ENCODE results near the gene PNMA6F. TPM values are rescaled to one million over a fixed set of nuclear protein-coding genes. Genes with fewer than 3 reads are reported as not detected.

Gene PNMA6F
- total and polyA plus RNA-seq, 4 experiments from 2014 or later: not detected

DNA sequence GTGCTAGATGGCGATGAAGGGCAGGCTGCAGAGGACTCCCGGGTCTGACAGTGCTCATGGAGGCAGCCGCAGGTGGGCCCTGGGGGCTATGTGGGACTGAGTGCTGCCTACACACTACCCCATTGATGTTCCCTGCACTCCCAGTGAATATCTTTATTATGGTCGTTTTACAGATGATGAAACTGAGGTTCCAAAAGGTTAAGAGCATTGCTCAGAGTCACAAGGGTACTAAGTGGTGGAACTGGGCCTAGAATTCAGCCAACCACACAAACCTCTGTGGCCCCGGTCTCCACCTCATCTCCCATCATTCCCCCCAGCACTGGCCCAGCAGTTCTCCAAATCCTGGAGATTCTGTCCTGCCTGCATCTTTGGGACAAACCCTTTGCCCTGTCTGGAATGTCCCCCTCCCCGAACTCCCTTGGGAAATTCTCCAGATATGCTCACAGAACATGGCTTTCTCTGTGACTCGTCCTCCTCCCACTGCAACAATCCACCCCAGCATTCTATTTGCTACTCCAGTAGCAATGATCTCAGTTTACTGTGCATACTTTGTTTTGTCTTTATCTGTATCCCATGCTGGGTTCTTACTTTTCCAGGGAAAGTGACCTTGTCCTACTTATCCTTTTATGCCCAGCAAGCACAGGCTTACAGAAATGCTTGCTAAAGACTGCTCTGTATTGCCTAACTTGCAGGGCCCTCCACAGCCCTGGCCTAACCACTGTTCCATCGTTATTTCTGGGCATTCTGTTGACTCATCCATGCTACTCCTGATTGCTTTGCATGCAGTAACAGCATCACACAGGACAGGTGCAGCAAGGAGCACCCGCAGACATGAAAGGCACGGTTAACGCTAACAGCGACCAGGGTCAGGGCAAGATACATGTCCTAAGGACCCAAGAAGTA is 14.0 kb downstream of the PNMA6F start:
- H3K9me3 ChIP-seq (ENCODE audit: control insufficient read depth in 1 of 2, low read length in 2 of 2): no peaks in the 10 kb centered on the region
- POLR2A ChIA-PET (ENCODE audit: partially characterized antibody): no interaction called here
- CTCF ChIA-PET (ENCODE audit: partially characterized antibody): no interaction called here
- Mint-ChIP-seq H3K9me3 (no peaks in the 10 kb centered on the region), H3K4me3 (no peak overlapping the region), H3K36me3 (no peaks in the 10 kb centered on the region), H3K4me1 (no peaks in the 10 kb centered on the region), H3K27ac (no peak overlapping the region), H3K27me3 (peaks cover 6 to 8% of the 10 kb centered on the region in 2 donors)
- H3K27ac ChIP-seq (ENCODE audit: low read depth, low read length): no peak overlapping the region
- H3K27me3 ChIP-seq (ENCODE audit: insufficient read depth, low read length): no peaks in the 10 kb centered on the region
- no peaks in the 10 kb centered on the region for H3K36me3 ChIP-seq (ENCODE audit: insufficient read depth, low read length)
- no peak overlapping the region for H3K4me3 ChIP-seq (ENCODE audit: low read length in 2 of 2)
- intact Hi-C loops (cut with micrococcal nuclease): no loop called here
- DNase-seq: no peak
- no peaks in the 10 kb centered on the region for H3K4me1 ChIP-seq (ENCODE audit: insufficient read depth, low read length)

DNA sequence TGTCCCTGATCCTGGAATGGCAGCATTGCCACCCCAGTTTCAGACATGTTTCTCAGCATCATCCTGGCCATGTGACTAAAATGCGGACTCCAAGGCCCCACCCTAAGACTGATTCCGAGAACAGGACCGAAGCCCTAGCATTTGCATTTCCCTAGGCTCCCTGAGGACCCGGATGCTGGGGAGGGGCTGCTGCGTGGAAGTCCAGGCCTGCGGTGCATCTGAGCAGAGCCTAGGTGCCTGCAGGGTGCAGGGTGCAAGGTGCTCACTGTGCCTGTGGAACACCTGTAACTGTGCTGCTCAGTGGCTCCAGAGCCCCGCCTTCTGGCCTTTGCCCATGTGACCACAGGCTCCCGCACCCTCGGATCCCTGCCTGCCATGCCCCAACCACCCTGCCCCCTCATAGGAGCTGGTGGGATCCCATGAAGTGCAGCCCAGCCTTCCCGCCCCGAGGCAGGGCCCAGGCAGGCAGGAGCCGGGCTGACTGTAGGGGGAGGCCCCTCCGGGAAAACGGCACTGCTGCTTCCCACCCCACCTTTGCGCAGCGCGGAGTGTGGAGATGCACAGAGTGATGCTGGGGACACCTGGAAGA is 14.9 kb downstream of the PNMA6F start:
- H3K27ac ChIP-seq (ENCODE audit: low read depth, low read length): no peak overlapping the region
- no peak for DNase-seq
- no peaks in the 10 kb centered on the region for H3K36me3 ChIP-seq (ENCODE audit: insufficient read depth, low read length)
- no peaks in the 10 kb centered on the region for H3K27me3 ChIP-seq (ENCODE audit: insufficient read depth, low read length)
- ChIA-PET CTCF (ENCODE audit: partially characterized antibody) (no interaction called here), POLR2A (ENCODE audit: partially characterized antibody) (no interaction called here)
- no peak overlapping the region for H3K4me3 ChIP-seq (ENCODE audit: low read length in 2 of 2)
- no peaks in the 10 kb centered on the region for H3K9me3 ChIP-seq (ENCODE audit: control insufficient read depth in 1 of 2, low read length in 2 of 2)
- intact Hi-C loops (cut with micrococcal nuclease): no loop called here
- Mint-ChIP-seq H3K27ac (no peak overlapping the region), H3K27me3 (peaks cover 6 to 8% of the 10 kb centered on the region in 2 donors), H3K4me3 (no peak overlapping the region), H3K4me1 (no peaks in the 10 kb centered on the region), H3K9me3 (no peaks in the 10 kb centered on the region), H3K36me3 (no peaks in the 10 kb centered on the region)
- H3K4me1 ChIP-seq (ENCODE audit: insufficient read depth, low read length): no peaks in the 10 kb centered on the region

DNA sequence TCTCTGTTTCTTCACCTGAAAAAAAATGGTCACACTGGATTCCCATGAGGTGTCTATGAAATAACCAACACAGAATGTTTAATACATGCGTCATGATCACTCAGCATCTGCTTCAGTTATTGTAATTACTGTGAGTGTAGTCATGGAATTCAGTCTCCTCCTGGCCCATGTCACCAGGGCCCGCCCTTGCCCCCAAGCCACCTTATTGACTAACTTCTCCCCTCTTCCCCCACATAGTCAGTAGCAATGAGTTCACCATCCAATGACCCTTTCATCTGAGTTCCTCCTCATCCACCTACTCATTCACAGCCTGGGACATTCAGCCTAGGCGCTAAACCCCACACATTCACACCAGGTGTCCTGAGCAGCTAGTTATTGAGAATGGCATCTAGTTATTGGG is 15.6 kb downstream of the PNMA6F start:
- no peaks in the 10 kb centered on the region for H3K9me3 ChIP-seq (ENCODE audit: control insufficient read depth in 1 of 2, low read length in 2 of 2)
- no peak overlapping the region for H3K27ac ChIP-seq (ENCODE audit: low read depth, low read length)
- no peak overlapping the region for H3K4me3 Mint-ChIP-seq
- H3K27me3 ChIP-seq (ENCODE audit: insufficient read depth, low read length): no peaks in the 10 kb centered on the region
- intact Hi-C loops (cut with micrococcal nuclease): no loop called here
- POLR2A ChIA-PET (ENCODE audit: partially characterized antibody): no interaction called here
- H3K27ac Mint-ChIP-seq: no peak overlapping the region
- no peak for DNase-seq
- H3K4me3 ChIP-seq (ENCODE audit: low read length in 2 of 2): no peak overlapping the region
- H3K27me3 Mint-ChIP-seq: peaks cover 6 to 8% of the 10 kb centered on the region in 2 donors
- no peaks in the 10 kb centered on the region for H3K36me3 Mint-ChIP-seq
- H3K36me3 ChIP-seq (ENCODE audit: insufficient read depth, low read length): no peaks in the 10 kb centered on the region
- no peaks in the 10 kb centered on the region for H3K4me1 ChIP-seq (ENCODE audit: insufficient read depth, low read length)
- H3K9me3 Mint-ChIP-seq: no peaks in the 10 kb centered on the region
- CTCF ChIA-PET (ENCODE audit: partially characterized antibody): no interaction called here
- H3K4me1 Mint-ChIP-seq: no peaks in the 10 kb centered on the region

DNA sequence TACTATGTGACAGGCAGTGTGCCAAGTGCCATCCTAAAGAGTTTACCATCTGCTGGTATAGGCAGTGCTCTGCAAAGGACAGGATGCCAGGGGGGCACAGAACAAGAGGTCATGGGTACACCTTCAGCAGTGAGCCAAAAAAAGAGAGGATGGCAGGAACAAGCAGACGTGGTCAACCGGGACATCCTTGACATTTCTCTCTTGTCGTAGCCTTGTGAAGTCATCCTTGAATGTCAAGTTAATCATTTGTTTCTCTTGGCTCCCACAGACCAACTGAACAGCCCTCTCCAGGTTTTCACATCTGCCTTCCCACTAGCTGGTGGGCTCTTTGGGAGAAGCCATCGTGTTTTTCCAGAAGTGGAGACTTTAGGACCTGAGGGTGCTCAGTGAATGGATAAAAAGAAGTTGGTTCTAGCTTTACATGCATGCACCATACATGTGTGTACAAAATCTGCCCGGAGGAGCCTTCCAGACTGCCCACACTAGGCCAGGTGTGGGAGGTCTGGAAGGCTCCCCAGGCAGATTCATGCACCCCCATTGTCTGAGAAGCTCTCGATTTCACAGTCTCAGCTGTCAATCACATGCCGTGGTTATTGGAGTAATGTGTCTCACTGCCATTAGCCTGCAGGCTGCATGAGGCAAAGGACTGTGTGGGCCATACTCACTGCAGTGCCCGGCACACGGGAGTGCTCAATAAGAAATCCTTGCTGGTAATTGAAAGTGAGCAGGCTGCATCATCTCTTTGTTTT is 16.4 kb downstream of the PNMA6F start:
- ChIA-PET POLR2A (ENCODE audit: partially characterized antibody) (no interaction called here), CTCF (ENCODE audit: partially characterized antibody) (no interaction called here)
- Mint-ChIP-seq H3K4me3 (no peak overlapping the region), H3K27ac (no peak overlapping the region), H3K36me3 (no peaks in the 10 kb centered on the region), H3K4me1 (no peaks in the 10 kb centered on the region), H3K27me3 (peaks cover 6 to 8% of the 10 kb centered on the region in 2 donors), H3K9me3 (no peaks in the 10 kb centered on the region)
- intact Hi-C loops (cut with micrococcal nuclease): no loop called here
- H3K4me3 ChIP-seq (ENCODE audit: low read length in 2 of 2): no peak overlapping the region
- H3K9me3 ChIP-seq (ENCODE audit: control insufficient read depth in 1 of 2, low read length in 2 of 2): no peaks in the 10 kb centered on the region
- no peaks in the 10 kb centered on the region for H3K36me3 ChIP-seq (ENCODE audit: insufficient read depth, low read length)
- no peaks in the 10 kb centered on the region for H3K27me3 ChIP-seq (ENCODE audit: insufficient read depth, low read length)
- DNase-seq: no peak
- H3K27ac ChIP-seq (ENCODE audit: low read depth, low read length): no peak overlapping the region
- no peaks in the 10 kb centered on the region for H3K4me1 ChIP-seq (ENCODE audit: insufficient read depth, low read length)

DNA sequence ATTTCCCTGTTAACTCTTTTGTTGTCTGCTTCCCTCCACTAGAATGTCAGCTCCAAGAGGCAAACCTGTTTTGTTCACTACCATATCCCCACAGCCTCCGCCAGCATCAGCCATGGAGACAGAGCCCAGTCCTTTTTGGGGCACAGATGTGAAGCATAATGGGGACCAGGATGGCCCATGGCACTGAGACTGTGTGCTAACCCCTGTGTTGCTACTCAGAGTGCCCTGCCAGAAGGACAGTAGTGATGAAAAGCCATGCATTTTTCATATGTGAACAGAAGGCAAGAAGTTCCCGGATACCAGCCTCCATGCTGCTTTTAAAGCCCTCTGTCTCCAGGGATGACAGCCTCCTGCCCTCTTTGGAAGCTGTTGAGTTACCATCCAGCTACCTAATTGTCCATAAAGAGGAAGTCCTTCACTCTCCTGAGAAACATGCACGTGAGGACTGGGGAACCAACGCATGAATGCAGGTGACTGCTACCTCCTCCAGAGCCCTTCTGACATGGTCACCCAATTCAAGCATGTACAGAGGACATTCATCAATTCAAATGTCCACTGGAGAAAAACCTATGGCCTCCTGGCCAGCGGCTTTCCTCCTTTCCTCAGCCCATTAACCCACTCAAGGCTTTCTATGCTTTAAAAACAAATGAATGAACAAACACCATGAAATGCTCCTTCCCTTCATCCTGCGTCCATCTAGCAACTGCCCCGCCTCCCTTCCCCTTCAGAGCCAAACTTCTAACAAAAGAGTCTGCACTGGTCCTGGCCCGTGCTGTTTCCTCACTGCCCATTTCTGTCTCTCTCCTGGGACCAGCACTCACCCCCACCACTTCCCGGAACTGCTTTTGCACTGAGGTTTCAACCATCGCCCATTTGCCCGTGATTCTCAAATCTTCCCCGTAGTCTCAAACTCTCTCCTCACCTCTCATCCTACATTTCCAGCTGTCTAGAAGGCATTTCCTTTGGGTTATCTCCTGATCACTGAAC is 18.0 kb downstream of the PNMA6F start:
- POLR2A ChIA-PET (ENCODE audit: partially characterized antibody): no interaction called here

DNA sequence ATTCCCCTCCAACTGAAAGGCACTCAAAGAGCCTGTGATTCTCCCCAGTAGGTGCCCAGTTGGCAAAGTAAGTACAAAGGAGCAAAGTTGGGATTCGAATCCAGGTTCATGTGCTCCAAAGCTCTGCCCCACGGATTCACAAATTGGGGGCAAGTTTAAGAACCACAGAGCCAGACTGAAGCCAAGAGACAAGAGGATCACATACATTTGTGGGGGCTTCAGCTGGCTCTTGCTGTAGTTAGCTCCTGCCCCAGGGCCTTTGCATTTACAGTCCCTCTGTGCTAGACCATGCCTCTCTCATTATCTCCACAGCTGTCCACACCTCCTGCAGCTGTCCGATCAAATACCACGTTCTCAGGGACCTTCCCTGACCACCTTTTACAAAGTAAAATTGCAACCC is 18.8 kb downstream of the PNMA6F start:
- no peak overlapping the region for H3K4me3 ChIP-seq (ENCODE audit: low read length in 2 of 2)
- ChIA-PET CTCF (ENCODE audit: partially characterized antibody) (no interaction called here), POLR2A (ENCODE audit: partially characterized antibody) (no interaction called here)
- no peak overlapping the region for H3K27ac ChIP-seq (ENCODE audit: low read depth, low read length)
- H3K9me3 Mint-ChIP-seq: no peaks in the 10 kb centered on the region
- H3K4me1 ChIP-seq (ENCODE audit: insufficient read depth, low read length): no peaks in the 10 kb centered on the region
- no peaks in the 10 kb centered on the region for H3K4me1 Mint-ChIP-seq
- DNase-seq: no peak
- no peaks in the 10 kb centered on the region for H3K36me3 Mint-ChIP-seq
- H3K27me3 ChIP-seq (ENCODE audit: insufficient read depth, low read length): no peaks in the 10 kb centered on the region
- no peaks in the 10 kb centered on the region for H3K9me3 ChIP-seq (ENCODE audit: control insufficient read depth in 1 of 2, low read length in 2 of 2)
- H3K4me3 Mint-ChIP-seq: no peak overlapping the region
- H3K27me3 Mint-ChIP-seq: peaks cover 6 to 8% of the 10 kb centered on the region in 2 donors
- no peak overlapping the region for H3K27ac Mint-ChIP-seq
- H3K36me3 ChIP-seq (ENCODE audit: insufficient read depth, low read length): no peaks in the 10 kb centered on the region
- intact Hi-C loops (cut with micrococcal nuclease): no loop called here

More for the DNA sequence above, 18.0 kb downstream of the PNMA6F start:
- DNase-seq: no peak
- Histone ChIP-seq H3K4me1 (ENCODE audit: insufficient read depth, low read length) (no peaks in the 10 kb centered on the region), H3K27ac (ENCODE audit: low read depth, low read length) (no peak overlapping the region), H3K36me3 (ENCODE audit: insufficient read depth, low read length) (no peaks in the 10 kb centered on the region), H3K9me3 (ENCODE audit: control insufficient read depth in 1 of 2, low read length in 2 of 2) (no peaks in the 10 kb centered on the region), H3K27me3 (ENCODE audit: insufficient read depth, low read length) (no peaks in the 10 kb centered on the region), H3K4me3 (ENCODE audit: low read length in 2 of 2) (no peak overlapping the region)
- Mint-ChIP-seq H3K36me3 (no peaks in the 10 kb centered on the region), H3K4me1 (no peaks in the 10 kb centered on the region), H3K9me3 (no peaks in the 10 kb centered on the region), H3K27ac (no peak overlapping the region), H3K27me3 (peaks cover 6 to 8% of the 10 kb centered on the region in 2 donors), H3K4me3 (no peak overlapping the region)
- CTCF ChIA-PET (ENCODE audit: partially characterized antibody): no interaction called here
- intact Hi-C loops (cut with micrococcal nuclease): no loop called here
